GM06990 (cell line): ENCODE measurements around the gene SUSD5.

ENCODE experiments used
- DNase-seq: peaks from one replicate; pipeline ENCODE4 v3.0.0-alpha.2; 2011; ENCODE audit not compliant: insufficient read length; ENCODE audit errors: extremely low read depth
- H3K27me3 ChIP-seq: replicated peaks from 2 replicates; pipeline ENCODE4 v1.6.0; 2011; ENCODE audit warnings: low read length; ENCODE audit not compliant: control insufficient read depth, insufficient read depth
- H3K36me3 ChIP-seq: 2 replicates; pipeline ENCODE4 v1.5.1; 2011; ENCODE audit warnings: low read length; ENCODE audit not compliant: control insufficient read depth, insufficient read depth
- H3K4me3 ChIP-seq: replicated peaks from 2 replicates; pipeline ENCODE4 v1.5.1; 2011; ENCODE audit warnings: low read depth, mild to moderate bottlenecking, control low read depth, low read length
- CTCF ChIP-seq: IDR thresholded peaks from 2 replicates; pipeline ENCODE4 v1.5.1; 2011; ENCODE audit warnings: low read length, control low read depth, mild to moderate bottlenecking, inconsistent platforms; ENCODE audit not compliant: insufficient read depth, poor library complexity, severe bottlenecking

SUSD5 gene

DNA sequence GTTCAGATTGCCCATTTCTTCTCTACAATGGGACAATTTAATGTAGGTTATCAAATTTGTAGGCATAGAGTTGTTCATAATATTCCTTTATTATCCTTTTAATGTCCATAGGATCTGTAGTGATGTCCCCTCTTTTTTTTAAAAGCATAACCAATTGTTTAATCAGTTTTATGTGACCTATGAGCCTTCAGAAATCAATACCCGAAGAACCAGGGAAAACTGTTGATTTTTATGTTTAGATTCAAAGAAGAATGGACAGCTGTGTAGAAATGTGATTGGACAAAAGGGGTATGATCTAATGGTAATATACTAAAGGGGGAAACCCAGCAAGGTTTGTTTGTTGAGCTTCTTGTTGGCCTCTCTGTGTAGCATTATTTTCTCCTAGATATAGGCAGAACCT lies 39.5 kb downstream of the SUSD5 start:
- no peak for TF ChIP-seq CTCF
- H3K36me3 ChIP-seq: no peaks in the 10 kb centered on the region
- DNase-seq: no peak
- no peak overlapping the region for H3K4me3 ChIP-seq
- H3K27me3 ChIP-seq: no peaks in the 10 kb centered on the region

DNA sequence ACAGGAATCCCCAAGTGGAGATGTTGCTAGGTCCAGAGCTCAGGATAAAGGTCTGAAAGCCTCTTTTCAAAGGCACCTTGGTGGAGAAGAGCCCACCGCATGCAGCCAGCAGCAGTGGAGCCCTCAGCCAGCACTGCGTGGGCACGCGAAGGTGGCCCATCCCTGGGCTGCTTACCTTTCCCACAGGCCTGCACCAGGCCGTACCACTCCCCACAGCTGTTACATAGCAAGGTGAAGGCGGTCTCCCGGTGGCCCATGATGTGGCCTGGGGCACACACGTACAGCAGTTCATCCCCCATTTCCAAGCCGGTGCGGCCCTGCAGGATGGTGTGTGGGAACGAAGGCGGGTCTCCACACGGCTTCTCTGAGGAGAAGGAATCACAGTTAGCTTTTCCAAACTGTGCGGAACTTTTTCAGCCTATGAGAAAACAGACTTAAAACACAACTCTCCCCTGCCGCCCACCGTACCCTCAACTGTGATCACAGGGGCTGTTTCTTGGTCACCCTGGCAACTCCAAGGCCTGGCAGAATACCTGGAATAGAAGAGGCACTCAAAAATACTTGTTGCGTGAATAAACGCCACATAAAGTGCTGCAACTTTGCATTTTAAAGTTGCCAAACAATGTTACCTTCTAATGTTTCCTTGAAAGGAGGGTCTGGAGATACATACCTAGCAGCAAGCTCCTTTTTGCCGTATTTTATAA lies 43.7 kb downstream of the SUSD5 start:
- Histone ChIP-seq H3K4me3 (no peak overlapping the region), H3K36me3 (no peaks in the 10 kb centered on the region), H3K27me3 (no peaks in the 10 kb centered on the region)
- DNase-seq: no peak
- TF ChIP-seq CTCF: no peak

GRCh38 chr3:33174095-33174494 lies 44.5 kb downstream of the SUSD5 start:
- no peak for TF ChIP-seq CTCF
- Histone ChIP-seq H3K4me3 (no peak overlapping the region), H3K27me3 (no peaks in the 10 kb centered on the region)

GRCh38 chr3:33173672-33174071 lies 44.9 kb downstream of the SUSD5 start:
- Histone ChIP-seq H3K4me3 (no peak overlapping the region), H3K36me3 (no peaks in the 10 kb centered on the region), H3K27me3 (no peaks in the 10 kb centered on the region)
- DNase-seq: no peak
- TF ChIP-seq CTCF: no peak

More at GRCh38 chr3:33174095-33174494, 44.5 kb downstream of the SUSD5 start:
- no peak for DNase-seq
- no peaks in the 10 kb centered on the region for H3K36me3 ChIP-seq

DNA sequence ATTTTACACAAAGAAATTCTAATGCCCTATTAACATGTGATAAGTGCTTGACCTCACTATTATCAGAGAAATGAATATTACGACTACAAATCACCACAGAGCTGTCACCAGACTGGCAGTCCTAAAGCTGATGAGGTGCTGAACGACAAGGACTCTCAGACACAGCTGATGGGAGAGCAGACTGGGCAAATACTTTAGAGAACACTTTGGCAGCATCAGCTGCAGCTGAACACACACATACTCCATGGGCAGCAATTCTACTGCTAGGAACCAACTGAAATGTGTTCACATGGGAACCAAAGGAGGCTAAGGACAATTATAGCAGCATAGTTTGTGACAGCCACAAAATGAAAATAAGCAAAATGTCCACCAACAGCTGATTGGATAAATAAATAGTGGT lies 45.5 kb downstream of the SUSD5 start:
- H3K4me3 ChIP-seq: no peak overlapping the region
- DNase-seq: no peak
- no peak for TF ChIP-seq CTCF
- H3K36me3 ChIP-seq: no peaks in the 10 kb centered on the region
- H3K27me3 ChIP-seq: no peaks in the 10 kb centered on the region

- H3K36me3 ChIP-seq: no peaks in the 10 kb centered on the region
- no peak for DNase-seq
- H3K4me3 ChIP-seq: no peak overlapping the region
- H3K27me3 ChIP-seq: no peaks in the 10 kb centered on the region
- TF ChIP-seq CTCF: no peak
Observed at GRCh38 chr3:33171580-33171979, 47.0 kb downstream of the SUSD5 start.
